Activated naive CD4-positive, alpha-beta T cell treated with anti-CD3 and anti-CD28 coated beads for 36 hours (primary cell): ENCODE measurements around the gene FCHO1. TPM values are rescaled to one million over a fixed set of nuclear protein-coding genes. Genes with fewer than 3 reads are reported as not detected.
A peak's percentile ranks its signal among the peaks of the same experiment; 100 is the strongest.

Experiments
- CTCF ChIA-PET: fragments of 350-600 bp; sonication (Branson Sonifier 250); formaldehyde crosslinking; loops from one replicate; lab custom pipeline; 2021; ENCODE audit warnings: antibody characterized with exemption; lab: Charles Lee
- DNase-seq: peaks from one replicate; pipeline ENCODE4 v3.0.0-alpha.2; 2020
- H3K27ac Mint-ChIP-seq: one replicate; pipeline ENCODE4 v1.8.0; 2021; ENCODE audit warnings: mild to moderate bottlenecking, mixed read lengths
- H3K27me3 Mint-ChIP-seq: one replicate; pipeline ENCODE4 v1.8.0; 2021; ENCODE audit warnings: low read depth, mixed read lengths
- H3K36me3 Mint-ChIP-seq: one replicate; pipeline ENCODE4 v1.8.0; 2021; ENCODE audit warnings: low read depth, mixed read lengths
- H3K4me1 Mint-ChIP-seq: one replicate; pipeline ENCODE4 v1.8.0; 2021; ENCODE audit warnings: low read depth, mixed read lengths
- H3K4me3 Mint-ChIP-seq: one replicate; pipeline ENCODE4 v1.8.0; 2021; ENCODE audit warnings: mild to moderate bottlenecking, moderate library complexity, mixed read lengths
- H3K9me3 Mint-ChIP-seq: one replicate; pipeline ENCODE4 v1.8.0; 2021; ENCODE audit warnings: mixed read lengths
- intact Hi-C: fragments of 100-400 bp; cut with micrococcal nuclease; formaldehyde crosslinking; loops from one replicate; pipeline ENCODE4 v1.15.1; 2023
- total RNA-seq, 2 experiments: library from RNA; stranded (reverse); gene quantifications; one replicate each; pipeline ENCODE4 v1.2.3, GENCODE V29; 2021

Gene FCHO1
- total RNA-seq, 2 experiments from 2014 or later: 48.9 to 56.8 TPM

GRCh38 chr19:17739121-17739875 lies 12.0 kb upstream of the FCHO1 start:
- CTCF ChIA-PET: interaction anchor here (0.6 to 1.3 kb wide), 2 partner anchors 36 to 78 kb away, joined by 3 to 6 read pairs; no protein-coding TSS in a partner anchor
- Mint-ChIP-seq H3K4me1 (peaks cover 7% of the 10 kb centered on the region), H3K9me3 (no peaks in the 10 kb centered on the region), H3K27ac (no peak overlapping the region), H3K36me3 (peaks cover 4% of the 10 kb centered on the region), H3K4me3 (no peak overlapping the region), H3K27me3 (no peaks in the 10 kb centered on the region)
- intact Hi-C loops: no loop called here
- no peak for DNase-seq

GRCh38 chr19:17741456-17741855 lies 9.8 kb upstream of the FCHO1 start:
- no peaks in the 10 kb centered on the region for H3K27me3 Mint-ChIP-seq
- peaks cover 3% of the 10 kb centered on the region for H3K36me3 Mint-ChIP-seq
- H3K4me3 Mint-ChIP-seq: no peak overlapping the region
- CTCF ChIA-PET: interaction anchor here (0.6 to 0.9 kb wide), 4 partner anchors 14 to 38 kb away, joined by 3 to 5 read pairs (median 3); no protein-coding TSS in a partner anchor
- no peak for DNase-seq
- peaks cover 11% of the 10 kb centered on the region for H3K4me1 Mint-ChIP-seq
- intact Hi-C loops: no loop called here
- H3K27ac Mint-ChIP-seq: no peak overlapping the region
- no peaks in the 10 kb centered on the region for H3K9me3 Mint-ChIP-seq

GRCh38 chr19:17743874-17744580 lies 7.2 kb upstream of the FCHO1 start:
- Mint-ChIP-seq H3K9me3 (no peaks in the 10 kb centered on the region), H3K4me1 (peaks cover 21% of the 10 kb centered on the region), H3K27me3 (no peaks in the 10 kb centered on the region), H3K27ac (no peak overlapping the region), H3K4me3 (no peak overlapping the region), H3K36me3 (peaks cover 2% of the 10 kb centered on the region)
- CTCF ChIA-PET: no interaction called here
- intact Hi-C loops: no loop called here
- DNase-seq: peak; percentile 59

- Mint-ChIP-seq H3K4me1 (peaks cover 40% of the 10 kb centered on the region), H3K4me3 (peak overlapping the region; percentile 63), H3K27ac (peak overlapping the region; percentile 56), H3K36me3 (peaks cover 2% of the 10 kb centered on the region), H3K9me3 (no peaks in the 10 kb centered on the region), H3K27me3 (no peaks in the 10 kb centered on the region)
- intact Hi-C loops: loop anchor here (1.0 to 2.0 kb wide), 4 partner anchors 27 to 442 kb away; partner anchors contain the start of genes COLGALT1, MAP1S and MRPL34
- DNase-seq: peak; percentile 97
- CTCF ChIA-PET: interaction anchor here (0.7 to 1.5 kb wide), 4 partner anchors 16 to 565 kb away, joined by 3 to 6 read pairs (median 4); no protein-coding TSS in a partner anchor
These were observed 3.8 kb upstream of the FCHO1 start for GRCh38 chr19:17747205-17748098.

- CTCF ChIA-PET: no interaction called here
- no peak for DNase-seq
- Mint-ChIP-seq H3K4me3 (peak overlapping the region; percentile 80), H3K9me3 (no peaks in the 10 kb centered on the region), H3K27ac (peak overlapping the region; percentile 91), H3K27me3 (no peaks in the 10 kb centered on the region), H3K36me3 (peaks cover 4% of the 10 kb centered on the region), H3K4me1 (peaks cover 45% of the 10 kb centered on the region)
- intact Hi-C loops: no loop called here
These were observed 2.2 kb upstream of the FCHO1 start for GRCh38 chr19:17748884-17749638.

- Mint-ChIP-seq H3K36me3 (peaks cover 11% of the 10 kb centered on the region), H3K9me3 (no peaks in the 10 kb centered on the region), H3K27me3 (no peaks in the 10 kb centered on the region), H3K4me1 (peaks cover 48% of the 10 kb centered on the region), H3K27ac (peak overlapping the region; percentile 91), H3K4me3 (peak overlapping the region; percentile 80)
- peak; percentile 80 for DNase-seq
- intact Hi-C loops: loop anchor here (10.0 kb wide), 1 partner anchor 415 kb away; the partner anchor contains the start of genes ANO8 and GTPBP3
- CTCF ChIA-PET: no interaction called here
These were observed 1.4 kb upstream of the FCHO1 start for GRCh38 chr19:17749912-17750317.

GRCh38 chr19:17751912-17752273 lies 616 bp downstream of the FCHO1 start:
- peaks cover 60% of the 10 kb centered on the region for H3K4me1 Mint-ChIP-seq
- CTCF ChIA-PET: interaction anchor here (1.0 kb wide), 1 partner anchor 179 kb away, joined by 3 read pairs; no protein-coding TSS in a partner anchor
- no peaks in the 10 kb centered on the region for H3K9me3 Mint-ChIP-seq
- no peaks in the 10 kb centered on the region for H3K27me3 Mint-ChIP-seq
- peak overlapping the region; percentile 80 for H3K4me3 Mint-ChIP-seq
- intact Hi-C loops: loop anchor here (10.0 kb wide), 1 partner anchor 417 kb away; the partner anchor contains the start of genes ANO8 and GTPBP3
- DNase-seq: no peak
- H3K27ac Mint-ChIP-seq: peak overlapping the region; percentile 91
- peaks cover 20% of the 10 kb centered on the region for H3K36me3 Mint-ChIP-seq

- Mint-ChIP-seq H3K4me3 (no peak overlapping the region), H3K4me1 (peaks cover 58% of the 10 kb centered on the region), H3K27me3 (no peaks in the 10 kb centered on the region), H3K9me3 (no peaks in the 10 kb centered on the region), H3K27ac (no peak overlapping the region), H3K36me3 (peaks cover 27% of the 10 kb centered on the region)
- intact Hi-C loops: loop anchor here (10.0 kb wide), 1 partner anchor 418 kb away; the partner anchor contains the start of genes ANO8 and GTPBP3
- DNase-seq: no peak
- CTCF ChIA-PET: interaction anchor here (0.6 to 2.0 kb wide), 5 partner anchors 13 to 103 kb away, joined by 3 to 6 read pairs (median 3); no protein-coding TSS in a partner anchor
These were observed 1.8 kb downstream of the FCHO1 start for GRCh38 chr19:17752865-17753639.

GRCh38 chr19:17753976-17754375 lies 2.7 kb downstream of the FCHO1 start:
- CTCF ChIA-PET: interaction anchor here (0.6 to 2.0 kb wide), 5 partner anchors 12 to 102 kb away, joined by 3 to 6 read pairs (median 3); no protein-coding TSS in a partner anchor
- no peak overlapping the region for H3K27ac Mint-ChIP-seq
- no peak for DNase-seq
- intact Hi-C loops: loop anchor here (10.0 kb wide), 1 partner anchor 419 kb away; the partner anchor contains the start of genes ANO8 and GTPBP3
- H3K4me3 Mint-ChIP-seq: no peak overlapping the region
- peaks cover 57% of the 10 kb centered on the region for H3K4me1 Mint-ChIP-seq
- H3K27me3 Mint-ChIP-seq: no peaks in the 10 kb centered on the region
- H3K36me3 Mint-ChIP-seq: peaks cover 32% of the 10 kb centered on the region
- H3K9me3 Mint-ChIP-seq: no peaks in the 10 kb centered on the region

GRCh38 chr19:17754634-17755442 lies 3.6 kb downstream of the FCHO1 start:
- CTCF ChIA-PET: interaction anchor here (0.6 to 1.3 kb wide), 5 partner anchors 23 to 314 kb away, joined by 3 to 6 read pairs (median 3); no protein-coding TSS in a partner anchor
- Mint-ChIP-seq H3K4me1 (peaks cover 48% of the 10 kb centered on the region), H3K4me3 (no peak overlapping the region), H3K36me3 (peaks cover 37% of the 10 kb centered on the region), H3K27ac (peak overlapping the region; percentile 70), H3K9me3 (no peaks in the 10 kb centered on the region), H3K27me3 (no peaks in the 10 kb centered on the region)
- intact Hi-C loops: loop anchor here (10.0 kb wide), 1 partner anchor 420 kb away; the partner anchor contains the start of genes ANO8 and GTPBP3
- DNase-seq: peak; percentile 26
